GM23248 (cell line): ENCODE results near the gene ZNF554. TPM values are rescaled to one million over a fixed set of nuclear protein-coding genes. Genes with fewer than 3 reads are reported as not detected.

Experiments used
- DNase-seq: peaks from one replicate; pipeline ENCODE4 v3.0.0-alpha.2; 2015
- H2AFZ ChIP-seq: fragments of 200-600 bp; sonication (generic); 2 replicates; pipeline ENCODE4 v1.6.1; 2016; ENCODE audit warnings: antibody characterized with exemption
- H3F3A ChIP-seq: fragments of 200-600 bp; sonication (generic); 2 replicates; pipeline ENCODE4 v1.6.1; 2016; ENCODE audit warnings: mild to moderate bottlenecking, antibody characterized with exemption, mixed run types; ENCODE audit not compliant: insufficient read depth
- H3K27ac ChIP-seq: fragments of 200-600 bp; sonication (generic); 2 replicates; pipeline ENCODE4 v1.5.1; 2016; ENCODE audit warnings: mild to moderate bottlenecking
- H3K27me3 ChIP-seq: fragments of 200-600 bp; sonication (generic); replicated peaks from 2 replicates; pipeline ENCODE4 v1.6.1; 2016; ENCODE audit warnings: mild to moderate bottlenecking; ENCODE audit not compliant: insufficient read depth
- H3K36me3 ChIP-seq: fragments of 200-600 bp; sonication (generic); 2 replicates; pipeline ENCODE4 v1.6.1; 2016; ENCODE audit warnings: low read depth, mild to moderate bottlenecking
- H3K4me1 ChIP-seq: fragments of 200-600 bp; sonication (generic); 2 replicates; pipeline ENCODE4 v1.6.1; 2016; ENCODE audit warnings: mild to moderate bottlenecking; ENCODE audit not compliant: insufficient read depth
- H3K4me2 ChIP-seq: fragments of 200-600 bp; sonication (generic); one replicate; pipeline ENCODE4 v1.6.1; 2016; ENCODE audit warnings: mild to moderate bottlenecking; ENCODE audit not compliant: unreplicated experiment
- H3K4me3 ChIP-seq: fragments of 200-600 bp; sonication (generic); 2 replicates; pipeline ENCODE4 v1.5.1; 2016; ENCODE audit warnings: mild to moderate bottlenecking
- H3K79me2 ChIP-seq: fragments of 200-600 bp; sonication (generic); 2 replicates; pipeline ENCODE4 v1.6.1; 2016; ENCODE audit warnings: mild to moderate bottlenecking; ENCODE audit not compliant: insufficient read depth
- H3K9ac ChIP-seq: fragments of 200-600 bp; sonication (generic); 2 replicates; pipeline ENCODE4 v1.6.1; 2016; ENCODE audit warnings: mild to moderate bottlenecking
- H3K9me2 ChIP-seq: fragments of 200-600 bp; sonication (generic); 2 replicates; pipeline ENCODE4 v1.6.1; 2016; ENCODE audit warnings: mixed run types, mild to moderate bottlenecking, moderate library complexity; ENCODE audit not compliant: insufficient read depth
- H3K9me3 ChIP-seq: fragments of 200-600 bp; sonication (generic); one replicate; pipeline ENCODE4 v1.6.1; 2017; ENCODE audit warnings: low read depth
- H4K20me1 ChIP-seq: fragments of 200-600 bp; sonication (generic); 2 replicates; pipeline ENCODE4 v1.6.0; 2016; ENCODE audit not compliant: insufficient read depth
- EZH2 ChIP-seq: fragments of 200-600 bp; sonication (generic); IDR thresholded peaks from 2 replicates; pipeline ENCODE4 v1.6.1; 2018; ENCODE audit warnings: antibody characterized with exemption, mild to moderate bottlenecking; ENCODE audit not compliant: insufficient read depth, poor library complexity, severe bottlenecking
- EZH2phosphoT487 ChIP-seq: fragments of 200-600 bp; sonication (generic); IDR thresholded peaks from 2 replicates; pipeline ENCODE4 v1.6.1; 2018; ENCODE audit warnings: antibody characterized with exemption, moderate library complexity, mild to moderate bottlenecking, low read depth; ENCODE audit not compliant: insufficient read depth
- WGBS, 2 experiments: methylation state at CpG; one replicate each; pipeline ENCODE4 v1.1.6; 2015 to 2017; ENCODE audit warnings: low lambda C conversion rate in 2 of 2, low coverage in 1 of 2; ENCODE audit errors: missing lambda C conversion rate in 2 of 2; 5-methylcytosine and 5-hydroxymethylcytosine counted together
- in situ Hi-C: fragments of 300-500 bp; cut with MboI; formaldehyde crosslinking; loops from 2 replicates; pipeline ENCODE4 v1.15.0; 2020
- polyA plus RNA-seq: library from polyadenylated mRNA; unstranded; fragments of >200 nt; fragmentation: Nextera tagmentation; extraction: Ambion mirVana; gene quantifications from 2 replicates; pipeline ENCODE4 v1.2.1, GENCODE V29; 2016
- total RNA-seq: library from RNA; depleted of rRNA; stranded (reverse); fragments of >200 nt; shearing (Covaris generic); gene quantifications from 2 replicates; pipeline ENCODE4 v1.2.3, GENCODE V29; 2014; rRNA removed

Gene ZNF554
- total and polyA plus RNA-seq, 2 experiments from 2014 or later: 1.4 to 2.9 TPM

DNA sequence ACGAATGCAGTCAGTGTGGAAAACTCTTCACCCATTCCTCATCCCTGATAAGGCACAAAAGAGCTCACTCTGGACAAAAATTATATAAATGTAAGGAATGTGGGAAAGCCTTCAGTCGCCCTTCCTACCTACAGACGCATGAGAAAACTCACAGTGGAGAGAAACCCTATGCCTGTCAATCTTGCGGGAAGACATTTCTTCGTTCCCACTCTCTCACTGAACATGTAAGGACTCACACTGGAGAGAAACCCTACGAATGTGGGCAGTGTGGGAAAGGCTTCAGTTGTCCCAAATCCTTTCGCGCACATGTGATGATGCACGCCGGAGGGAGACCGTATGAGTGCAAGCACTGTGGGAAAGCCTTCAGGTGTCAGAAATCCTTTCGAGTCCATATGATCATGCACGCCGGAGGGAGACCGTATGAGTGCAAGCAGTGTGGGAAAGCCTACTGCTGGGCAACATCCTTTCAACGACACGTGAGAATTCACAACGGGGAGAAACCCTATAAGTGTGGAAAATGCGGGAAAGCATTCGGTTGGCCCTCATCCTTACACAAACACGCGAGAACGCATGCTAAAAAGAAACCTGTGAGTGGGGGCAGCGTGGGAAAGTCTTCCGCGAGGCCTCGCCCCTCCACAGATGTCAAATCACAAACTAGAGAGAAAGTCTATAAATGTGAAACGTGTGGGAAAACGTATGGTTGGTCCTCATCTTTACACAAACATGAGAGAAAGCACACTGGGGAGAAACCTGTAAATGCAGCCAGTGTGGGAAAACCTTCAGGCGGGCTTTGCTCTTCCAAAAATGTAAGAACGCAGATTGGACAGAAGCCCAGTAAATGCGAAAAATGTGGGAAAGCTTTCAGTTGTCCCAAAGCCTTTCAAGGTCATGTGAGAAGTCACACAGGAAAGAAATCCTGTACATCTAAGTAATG lies 58.0 kb downstream of the ZNF554 start:
- no peaks in the 10 kb centered on the region for H3K9me2 ChIP-seq
- 69 to 73% methylated on average over 32 of the region's 32 CpGs for WGBS, 2 experiments
- TF ChIP-seq EZH2phosphoT487 (no peak), EZH2 (no peak)
- H2AFZ ChIP-seq: no peak overlapping the region
- no peak overlapping the region for H3K4me3 ChIP-seq
- no peaks in the 10 kb centered on the region for H3K4me1 ChIP-seq
- no peaks in the 10 kb centered on the region for H4K20me1 ChIP-seq
- no peak overlapping the region for H3K4me2 ChIP-seq
- no peak overlapping the region for H3K27ac ChIP-seq
- no peaks in the 10 kb centered on the region for H3F3A ChIP-seq
- no peak overlapping the region for H3K9ac ChIP-seq
- H3K9me3 ChIP-seq: no peaks in the 10 kb centered on the region
- in situ Hi-C loops: no loop called here
- DNase-seq: no peak
- H3K79me2 ChIP-seq: no peaks in the 10 kb centered on the region
- no peaks in the 10 kb centered on the region for H3K36me3 ChIP-seq
- no peaks in the 10 kb centered on the region for H3K27me3 ChIP-seq

- TF ChIP-seq EZH2phosphoT487 (no peak), EZH2 (no peak)
- Histone ChIP-seq H4K20me1 (no peaks in the 10 kb centered on the region), H3F3A (peaks cover 4% of the 10 kb centered on the region; the same call in 1 of the 2 replicates), H3K9ac (no peak overlapping the region), H3K27me3 (no peaks in the 10 kb centered on the region), H3K4me1 (no peaks in the 10 kb centered on the region), H3K4me2 (no peak overlapping the region), H3K9me3 (no peaks in the 10 kb centered on the region), H3K9me2 (no peaks in the 10 kb centered on the region), H2AFZ (peak overlapping the region; percentile 31; the same call in 1 of the 2 replicates), H3K36me3 (no peaks in the 10 kb centered on the region), H3K27ac (no peak overlapping the region), H3K79me2 (no peaks in the 10 kb centered on the region), H3K4me3 (peak overlapping the region; percentile 21; the same call in 1 of the 2 replicates)
- DNase-seq: peak; percentile 48
- in situ Hi-C loops: no loop called here
- 25 to 29% methylated on average over 14 of the region's 14 CpGs for WGBS, 2 experiments
Observed at GRCh38 chr19:2883686-2884439, 64.2 kb downstream of the ZNF554 start.

DNA sequence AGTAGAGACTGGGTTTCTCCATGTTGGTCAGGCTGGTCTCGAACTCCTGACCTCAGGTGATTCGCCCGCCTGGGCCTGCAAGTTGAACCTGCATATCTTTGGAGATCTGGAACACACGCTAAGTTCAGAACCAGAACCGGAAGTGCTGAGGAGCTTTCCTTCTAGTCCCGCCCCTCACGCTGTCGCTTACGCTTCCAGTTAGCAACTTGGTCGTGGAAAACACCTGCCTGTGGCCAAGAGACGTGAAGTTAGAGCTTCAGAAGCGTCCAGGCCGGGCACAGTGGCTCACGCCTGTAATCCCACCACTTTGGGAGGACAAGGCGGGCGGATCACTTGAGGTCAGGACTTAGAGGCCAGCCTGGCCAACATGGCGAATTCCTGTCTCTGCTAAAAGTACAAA lies 66.1 kb downstream of the ZNF554 start:
- no peaks in the 10 kb centered on the region for H3K79me2 ChIP-seq
- no peak overlapping the region for H3K4me3 ChIP-seq
- no peak overlapping the region for H3K4me2 ChIP-seq
- no peak for DNase-seq
- TF ChIP-seq EZH2 (no peak), EZH2phosphoT487 (no peak)
- no peaks in the 10 kb centered on the region for H3K9me2 ChIP-seq
- H3K9ac ChIP-seq: no peak overlapping the region
- in situ Hi-C loops: no loop called here
- H2AFZ ChIP-seq: no peak overlapping the region
- H3K27me3 ChIP-seq: no peaks in the 10 kb centered on the region
- no peaks in the 10 kb centered on the region for H4K20me1 ChIP-seq
- H3K9me3 ChIP-seq: no peaks in the 10 kb centered on the region
- H3K4me1 ChIP-seq: no peaks in the 10 kb centered on the region
- H3K27ac ChIP-seq: no peak overlapping the region
- H3F3A ChIP-seq: peaks cover 4% of the 10 kb centered on the region; the same call in 1 of the 2 replicates
- H3K36me3 ChIP-seq: no peaks in the 10 kb centered on the region
- WGBS, 2 experiments: 71 to 72% methylated on average over 17 of the region's 17 CpGs

Other genes starting within 250 kb of the ZNF554 start
- 0.11 TPM in 1 of 2 replicates, not detected in the other for gene GNG7, start 117.2 kb upstream of the ZNF554 start, total RNA-seq
- gene GNG7, start 117.2 kb upstream of the ZNF554 start, polyA plus RNA-seq: 0.13 and 0.16 TPM in 2 replicates
- gene DIRAS1, start 98.5 kb upstream of the ZNF554 start, total RNA-seq: 4.9 and 5.9 TPM in 2 replicates
- 2.6 TPM in 2 replicates for gene DIRAS1, start 98.5 kb upstream of the ZNF554 start, polyA plus RNA-seq
- 38.4 and 50.9 TPM in 2 replicates for gene SLC39A3, start 79.9 kb upstream of the ZNF554 start, total RNA-seq
- 45.0 and 45.2 TPM in 2 replicates for gene SLC39A3, start 79.9 kb upstream of the ZNF554 start, polyA plus RNA-seq
- 56.1 and 57.5 TPM in 2 replicates for gene SGTA, start 36.6 kb upstream of the ZNF554 start, total RNA-seq
- gene SGTA, start 36.6 kb upstream of the ZNF554 start, polyA plus RNA-seq: 66.0 and 66.2 TPM in 2 replicates
- 136 and 153 TPM in 2 replicates for gene THOP1, start 34.4 kb upstream of the ZNF554 start, total RNA-seq
- gene THOP1, start 34.4 kb upstream of the ZNF554 start, polyA plus RNA-seq: 64.8 and 70.0 TPM in 2 replicates
- 4.3 and 7.3 TPM in 2 replicates for gene ZNF555, start 21.6 kb downstream of the ZNF554 start, total RNA-seq
- gene ZNF555, start 21.6 kb downstream of the ZNF554 start, polyA plus RNA-seq: 5.8 and 6.2 TPM in 2 replicates
- gene ZNF556, start 47.5 kb downstream of the ZNF554 start, total RNA-seq: not detected in 2 replicates
- not detected in 2 replicates for gene ZNF556, start 47.5 kb downstream of the ZNF554 start, polyA plus RNA-seq
- gene ZNF57, start 81.1 kb downstream of the ZNF554 start, total RNA-seq: 1.7 and 4.6 TPM in 2 replicates
- gene ZNF57, start 81.1 kb downstream of the ZNF554 start, polyA plus RNA-seq: 1.9 and 2.3 TPM in 2 replicates
- gene ZNF77, start 125.1 kb downstream of the ZNF554 start, total RNA-seq: 0.76 and 1.1 TPM in 2 replicates
- gene ZNF77, start 125.1 kb downstream of the ZNF554 start, polyA plus RNA-seq: 1.2 TPM in 2 replicates
- 0.13 and 0.65 TPM in 2 replicates for gene TLE6, start 157.7 kb downstream of the ZNF554 start, total RNA-seq
- gene TLE6, start 157.7 kb downstream of the ZNF554 start, polyA plus RNA-seq: 0.21 and 0.68 TPM in 2 replicates
- 4.3 and 10.1 TPM in 2 replicates for gene TLE2, start 209.4 kb downstream of the ZNF554 start, total RNA-seq
- gene TLE2, start 209.4 kb downstream of the ZNF554 start, polyA plus RNA-seq: 2.9 and 3.6 TPM in 2 replicates
- gene TLE5, start 242.6 kb downstream of the ZNF554 start, total RNA-seq: 254 and 337 TPM in 2 replicates
- 133 and 157 TPM in 2 replicates for gene TLE5, start 242.6 kb downstream of the ZNF554 start, polyA plus RNA-seq